Hepatocyte (in vitro differentiated cells): ENCODE results near the gene SNRNP200.

Source experiments
- EZH2 ChIP-seq: fragments of 200-600 bp; sonication (generic); IDR thresholded peaks from 2 replicates; pipeline ENCODE4 v1.6.1; 2016; ENCODE audit warnings: antibody characterized with exemption, mild to moderate bottlenecking, borderline replicate concordance
- TF ChIP-seq, protein P1 (sequence below): fragments of 200-600 bp; sonication (generic); IDR thresholded peaks from 2 replicates; pipeline ENCODE4 v1.5.1; 2016; ENCODE audit warnings: antibody characterized with exemption, mild to moderate bottlenecking; ENCODE audit not compliant: poor library complexity

DNA sequence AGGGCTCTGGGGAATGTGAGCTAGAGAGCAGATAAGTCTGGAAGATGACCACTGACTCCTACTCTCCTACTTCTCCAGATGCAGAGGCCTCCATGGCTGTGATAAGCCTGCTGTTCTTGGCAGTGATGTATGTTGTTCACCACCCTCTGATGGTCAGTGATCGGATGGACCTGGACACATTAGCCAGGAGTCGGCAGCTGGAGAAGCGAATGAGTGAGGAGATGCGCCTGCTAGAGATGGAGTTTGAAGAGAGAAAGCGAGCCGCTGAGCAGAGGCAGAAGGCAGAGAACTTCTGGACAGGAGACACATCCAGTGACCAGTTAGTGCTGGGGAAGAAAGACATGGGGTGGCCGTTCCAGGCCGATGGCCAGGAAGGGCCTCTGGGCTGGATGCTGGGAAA lies 21.2 kb upstream of the SNRNP200 start:
- TF ChIP-seq, protein P1, sequence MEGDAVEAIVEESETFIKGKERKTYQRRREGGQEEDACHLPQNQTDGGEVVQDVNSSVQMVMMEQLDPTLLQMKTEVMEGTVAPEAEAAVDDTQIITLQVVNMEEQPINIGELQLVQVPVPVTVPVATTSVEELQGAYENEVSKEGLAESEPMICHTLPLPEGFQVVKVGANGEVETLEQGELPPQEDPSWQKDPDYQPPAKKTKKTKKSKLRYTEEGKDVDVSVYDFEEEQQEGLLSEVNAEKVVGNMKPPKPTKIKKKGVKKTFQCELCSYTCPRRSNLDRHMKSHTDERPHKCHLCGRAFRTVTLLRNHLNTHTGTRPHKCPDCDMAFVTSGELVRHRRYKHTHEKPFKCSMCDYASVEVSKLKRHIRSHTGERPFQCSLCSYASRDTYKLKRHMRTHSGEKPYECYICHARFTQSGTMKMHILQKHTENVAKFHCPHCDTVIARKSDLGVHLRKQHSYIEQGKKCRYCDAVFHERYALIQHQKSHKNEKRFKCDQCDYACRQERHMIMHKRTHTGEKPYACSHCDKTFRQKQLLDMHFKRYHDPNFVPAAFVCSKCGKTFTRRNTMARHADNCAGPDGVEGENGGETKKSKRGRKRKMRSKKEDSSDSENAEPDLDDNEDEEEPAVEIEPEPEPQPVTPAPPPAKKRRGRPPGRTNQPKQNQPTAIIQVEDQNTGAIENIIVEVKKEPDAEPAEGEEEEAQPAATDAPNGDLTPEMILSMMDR: no peak
- TF ChIP-seq EZH2: no peak
